IPS-NIHi7 (cell line): ENCODE results near the gene COL7A1.

Experiments used
- DNase-seq: peaks from one replicate; pipeline ENCODE4 v3.0.0; 2012; ENCODE audit warnings: mixed read lengths; ENCODE audit errors: extremely low spot score

The COL7A1 gene

DNA sequence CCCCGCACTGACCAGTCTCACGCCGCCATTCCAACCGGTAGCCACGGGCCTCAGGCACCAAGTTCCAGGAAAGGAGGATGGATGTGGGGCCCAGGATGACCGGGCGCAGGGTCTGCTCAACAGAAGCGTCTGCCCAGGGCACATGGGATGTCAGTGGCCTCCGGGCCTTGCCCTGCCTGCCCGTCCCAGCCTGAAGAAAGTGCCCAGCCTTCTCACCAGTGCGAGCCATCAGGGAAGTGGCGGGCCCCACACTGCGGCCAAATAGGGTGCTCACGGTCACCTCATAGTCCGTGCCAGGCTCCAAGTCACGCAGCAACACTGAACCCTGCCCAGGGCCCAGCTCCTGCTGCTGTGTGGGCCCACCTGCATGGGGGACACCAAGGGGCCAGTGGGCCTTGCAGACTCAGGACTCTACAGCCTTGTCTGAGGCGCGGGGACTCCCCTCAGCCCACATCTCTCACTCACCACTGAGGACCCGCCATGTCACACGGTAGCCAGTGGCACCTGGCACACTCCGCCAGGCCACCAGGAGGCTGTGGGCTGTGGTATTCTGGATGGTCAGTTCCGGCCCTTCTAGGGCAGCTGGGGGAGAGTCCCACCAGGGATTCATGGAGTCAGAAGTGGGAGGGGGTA, 3.1 kb downstream of the COL7A1 start:
- no peak for DNase-seq

GRCh38 chr3:48591436-48591835, 3.7 kb downstream of the COL7A1 start:
- no peak for DNase-seq

DNA sequence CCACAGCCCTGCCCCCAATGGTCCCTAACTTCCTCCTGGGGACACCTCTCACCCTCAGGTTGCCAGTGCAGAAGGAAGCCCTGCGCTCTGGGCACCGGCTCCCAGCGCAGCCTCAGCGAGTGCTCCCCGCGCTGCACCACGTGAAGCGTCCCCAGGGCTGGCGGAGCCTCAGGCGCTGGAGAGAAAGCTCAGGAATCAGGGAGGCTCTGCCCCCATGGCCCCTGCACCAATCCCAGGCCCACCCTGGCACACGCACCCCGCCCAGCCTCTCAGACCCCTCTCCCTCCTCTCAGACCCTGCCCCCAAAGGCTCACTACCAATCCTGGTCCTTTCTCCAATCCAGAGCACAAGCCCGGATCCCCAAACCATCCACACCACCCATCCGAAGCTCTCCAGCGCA, 6.9 kb downstream of the COL7A1 start:
- no peak for DNase-seq

DNA sequence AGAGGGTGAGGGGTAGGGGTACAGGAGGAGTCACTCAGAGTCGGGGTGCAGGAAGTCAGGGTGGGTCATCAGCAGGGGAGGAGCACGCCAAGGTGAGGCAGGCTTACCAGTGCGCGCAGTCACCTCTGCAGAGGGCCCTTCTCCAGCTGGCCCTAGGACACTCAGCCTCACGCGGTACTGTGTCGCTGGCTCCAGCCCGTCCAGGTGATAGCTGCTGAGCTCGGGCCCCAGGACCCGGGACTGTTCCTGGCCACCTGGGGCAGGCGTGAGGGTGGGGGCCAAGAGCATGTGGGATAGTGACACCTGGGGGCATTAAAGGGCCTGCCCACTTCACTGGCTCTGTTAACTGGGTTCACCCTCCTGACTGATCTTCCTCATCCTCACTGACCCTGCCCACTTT, 7.4 kb downstream of the COL7A1 start:
- no peak for DNase-seq

GRCh38 chr3:48585411-48585810, 9.7 kb downstream of the COL7A1 start:
- DNase-seq: no peak

- DNase-seq: no peak
These were observed 10.3 kb downstream of the COL7A1 start for GRCh38 chr3:48584836-48585235.

DNA sequence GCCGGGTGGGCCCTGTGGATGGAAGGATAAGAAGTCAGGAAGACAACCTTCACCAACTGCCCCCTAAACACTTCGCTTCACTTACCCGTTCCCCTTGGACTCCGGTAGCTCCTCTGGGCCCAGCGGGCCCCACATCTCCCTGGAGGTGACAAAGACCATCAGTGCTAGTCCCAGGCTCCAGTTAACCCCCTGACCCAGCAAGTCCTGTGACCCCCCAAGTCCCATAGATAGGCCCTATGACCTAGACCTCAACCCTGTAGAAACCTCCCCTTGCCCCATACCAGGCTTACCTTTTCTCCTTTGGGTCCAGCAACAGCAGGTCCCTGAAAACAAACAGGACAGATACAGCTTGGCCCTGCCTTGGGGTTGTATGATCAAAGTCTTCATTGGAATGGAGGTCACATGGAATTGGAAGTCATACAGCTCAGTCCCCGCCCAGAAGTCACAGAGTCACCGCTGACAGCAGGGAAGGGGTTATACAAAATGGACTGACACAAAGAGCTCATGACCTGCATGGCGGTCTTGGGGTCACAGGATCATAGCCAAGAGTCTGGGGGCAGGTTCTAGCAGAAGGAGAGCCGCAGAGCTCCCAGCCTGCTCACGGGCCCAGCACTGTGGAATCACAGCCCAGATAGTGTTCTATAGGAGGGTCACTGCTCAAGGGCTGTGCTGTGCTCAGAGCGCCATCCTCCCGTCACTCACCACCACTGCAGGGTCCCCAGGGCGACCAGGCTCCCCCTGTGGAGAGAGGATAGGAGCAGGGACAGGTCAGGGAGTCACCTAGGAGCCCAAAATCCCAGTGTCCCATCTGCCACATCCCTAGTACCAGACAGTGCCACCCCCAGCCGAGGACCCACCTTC, 13.3 kb downstream of the COL7A1 start:
- no peak for DNase-seq

DNA sequence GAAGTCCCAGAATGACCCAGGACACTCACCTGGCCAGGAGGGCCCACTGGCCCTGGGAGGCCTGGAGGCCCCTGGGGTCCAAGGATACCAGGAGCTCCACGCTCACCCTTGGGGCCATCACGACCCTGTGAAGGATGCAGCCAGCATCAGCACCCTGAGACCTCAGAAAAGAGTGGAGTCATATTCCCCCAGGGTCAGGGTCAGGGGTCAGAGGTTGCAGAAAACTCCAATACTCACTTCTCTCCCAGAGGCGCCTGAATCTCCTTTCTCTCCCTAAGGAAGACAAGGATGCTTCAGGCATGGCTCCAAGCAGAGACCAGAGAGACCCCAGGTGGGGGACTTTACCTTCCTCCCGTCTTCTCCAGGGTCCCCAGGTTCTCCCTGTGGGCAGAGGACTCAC, 18.5 kb downstream of the COL7A1 start:
- no peak for DNase-seq

DNA sequence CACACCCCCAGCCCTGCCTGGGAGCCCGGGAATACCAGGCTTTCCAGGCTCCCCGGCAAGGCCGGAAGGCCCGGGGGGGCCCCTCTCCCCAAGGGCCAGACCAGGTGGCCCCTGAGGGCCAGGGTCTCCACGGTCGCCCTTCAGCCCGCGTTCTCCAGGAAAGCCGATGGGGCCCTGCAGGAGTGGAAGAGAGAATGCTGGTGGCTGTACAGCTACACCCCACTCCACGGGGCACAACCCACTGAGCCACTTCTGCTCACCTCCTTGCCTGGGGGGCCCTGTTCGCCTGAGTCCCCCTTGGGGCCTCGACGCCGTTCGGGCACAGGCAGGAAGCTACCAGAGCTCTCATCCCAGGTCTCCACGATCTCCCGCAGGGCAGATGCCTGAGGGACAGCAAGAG, 19.8 kb downstream of the COL7A1 start:
- no peak for DNase-seq

GRCh38 chr3:48573973-48574585, 21.1 kb downstream of the COL7A1 start:
- DNase-seq: no peak

DNA sequence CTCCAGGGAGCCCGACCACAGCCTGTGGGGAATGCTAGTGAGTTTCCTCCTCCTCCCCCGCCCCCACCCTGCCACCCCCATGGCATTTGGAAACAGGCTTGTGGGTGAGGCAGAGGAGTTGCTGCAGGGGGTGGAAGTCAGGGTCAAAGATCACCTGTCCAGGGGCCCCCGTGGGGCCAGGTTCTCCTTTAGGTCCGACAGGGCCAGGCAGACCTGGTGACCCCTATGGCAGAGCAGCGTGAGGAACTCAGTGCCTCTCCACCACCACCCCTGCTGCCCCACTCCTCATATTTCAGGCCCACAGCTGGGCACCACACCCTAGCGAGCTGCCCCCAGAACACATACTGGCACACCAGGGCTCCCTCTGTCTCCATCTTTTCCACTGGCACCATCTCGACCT, 22.6 kb downstream of the COL7A1 start:
- no peak for DNase-seq

GRCh38 chr3:48571938-48572337, 23.2 kb downstream of the COL7A1 start:
- DNase-seq: no peak

DNA sequence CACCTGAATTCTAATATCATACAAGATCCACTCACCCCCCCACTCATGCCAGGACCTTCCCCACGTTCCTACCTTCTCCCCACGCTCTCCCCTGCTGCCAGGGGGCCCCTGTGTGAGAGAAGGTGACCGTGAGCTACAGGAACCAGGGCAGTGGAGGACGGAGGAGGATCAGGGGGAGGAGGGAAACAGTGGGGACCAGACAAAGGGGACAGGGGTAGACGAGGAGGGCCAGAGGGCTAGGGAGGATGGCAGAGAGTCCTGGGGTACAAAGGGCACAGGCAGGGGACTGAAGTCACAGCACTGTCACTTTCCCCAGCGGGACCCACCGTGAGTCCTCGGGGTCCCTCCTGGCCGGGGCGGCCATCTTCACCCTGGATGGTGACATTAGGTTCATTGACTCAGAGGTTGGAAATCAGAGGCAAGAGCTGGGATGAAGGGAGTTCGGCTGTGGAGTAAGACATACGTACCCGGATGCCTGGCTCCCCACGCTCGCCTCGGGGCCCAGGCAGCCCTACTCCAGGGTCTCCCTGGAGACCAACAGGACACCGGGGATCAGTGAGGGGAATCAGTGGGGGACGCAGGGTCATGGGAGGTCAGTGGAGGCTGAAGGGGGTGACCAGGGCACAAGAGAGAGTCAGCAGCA, 25.2 kb downstream of the COL7A1 start:
- no peak for DNase-seq

DNA sequence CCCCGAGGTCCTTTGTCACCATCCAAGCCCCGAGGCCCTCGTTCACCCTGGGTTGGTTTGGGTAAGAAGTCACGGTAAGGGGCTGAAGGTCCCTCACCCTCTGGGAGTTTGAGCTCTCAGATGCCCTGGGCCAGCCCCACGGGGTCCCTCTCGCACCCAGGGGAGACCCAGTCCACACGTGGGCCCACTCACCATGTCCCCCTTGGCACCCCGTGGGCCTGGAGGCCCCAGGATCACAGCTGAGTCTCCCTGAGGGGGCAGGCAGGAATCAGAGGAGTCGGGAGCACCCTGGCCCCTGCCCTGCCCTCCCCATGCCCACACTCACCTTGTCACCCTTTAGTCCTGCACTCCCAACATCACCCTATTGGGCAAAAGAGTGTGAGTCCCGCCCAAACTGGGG, 25.7 kb downstream of the COL7A1 start:
- DNase-seq: no peak

GRCh38 chr3:48568476-48568875, 26.7 kb downstream of the COL7A1 start:
- no peak for DNase-seq

DNA sequence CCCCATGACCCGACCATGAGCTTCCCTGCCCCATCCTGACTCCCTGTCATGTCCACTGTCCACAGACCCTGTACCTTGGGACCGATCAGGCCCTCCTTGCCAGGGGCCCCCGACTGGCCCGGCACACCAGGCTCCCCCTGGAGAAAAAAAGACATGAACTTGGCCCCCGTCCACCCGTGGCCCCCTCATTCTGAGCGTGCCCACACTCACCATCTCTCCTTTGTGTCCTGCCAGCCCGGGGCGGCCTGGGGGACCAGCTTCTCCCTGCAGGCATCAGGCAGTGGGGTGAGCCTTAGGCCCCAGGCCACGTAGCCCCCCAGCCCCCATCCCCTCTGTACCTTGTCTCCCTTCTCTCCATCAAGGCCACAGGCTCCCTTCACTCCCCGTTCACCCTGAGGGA, 27.6 kb downstream of the COL7A1 start:
- no peak for DNase-seq

- no peak for DNase-seq
These were observed 28.0 kb downstream of the COL7A1 start for GRCh38 chr3:48567090-48567489.

DNA sequence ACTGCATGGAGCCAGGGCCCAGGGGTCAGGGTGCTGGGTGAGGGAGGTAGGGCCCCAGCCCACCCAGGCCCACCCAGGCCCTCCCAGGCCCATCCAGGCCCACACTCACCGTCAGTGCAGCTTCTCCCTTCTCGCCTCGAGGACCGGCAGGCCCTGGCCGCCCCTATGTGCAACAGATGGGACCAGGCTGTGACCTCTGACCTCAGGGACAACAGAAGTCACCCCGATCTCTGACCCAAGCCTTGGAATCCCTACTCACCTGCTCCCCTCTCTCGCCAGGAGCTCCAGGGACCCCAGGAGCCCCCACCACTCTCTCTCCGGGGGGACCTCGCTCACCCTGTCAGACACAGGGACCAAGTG, 28.7 kb downstream of the COL7A1 start:
- no peak for DNase-seq

DNA sequence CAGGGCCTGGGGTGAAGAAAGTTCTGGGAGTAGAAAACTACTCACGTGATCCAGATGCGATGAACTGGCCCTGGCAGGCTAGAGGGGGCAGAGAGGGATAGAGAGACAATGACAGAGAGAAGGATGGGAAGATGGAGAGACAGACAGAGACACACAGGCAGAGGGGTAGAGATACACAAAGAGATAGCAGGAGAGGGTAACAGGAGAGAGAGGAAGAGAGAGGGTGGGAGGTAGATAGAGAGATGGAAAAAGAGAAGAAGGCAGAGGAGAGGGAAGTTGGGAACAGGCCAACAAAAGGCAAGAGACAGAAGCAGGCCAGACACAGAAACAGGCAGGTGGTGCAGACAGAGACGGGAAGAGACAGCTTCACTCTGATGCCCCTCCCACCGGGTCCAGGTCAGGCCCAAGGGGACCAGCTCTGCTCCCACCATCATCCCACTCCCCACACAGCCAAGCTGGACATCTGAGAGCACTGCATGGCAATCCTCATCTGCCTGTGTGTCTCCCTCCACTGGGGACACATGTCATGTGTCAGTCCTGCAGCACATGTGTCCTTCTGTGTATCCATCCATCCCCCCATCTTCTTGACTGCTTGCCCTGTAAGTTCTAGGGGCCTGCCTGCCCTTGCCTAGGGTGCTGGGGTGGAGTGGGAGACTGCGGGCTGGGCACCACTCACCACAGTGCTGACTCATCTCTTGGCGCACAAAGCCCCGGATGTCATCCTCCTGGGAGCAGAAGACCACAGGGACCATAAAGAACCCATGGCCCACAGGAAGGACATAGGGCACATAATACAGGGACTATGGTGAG, 29.3 kb downstream of the COL7A1 start:
- no peak for DNase-seq

DNA sequence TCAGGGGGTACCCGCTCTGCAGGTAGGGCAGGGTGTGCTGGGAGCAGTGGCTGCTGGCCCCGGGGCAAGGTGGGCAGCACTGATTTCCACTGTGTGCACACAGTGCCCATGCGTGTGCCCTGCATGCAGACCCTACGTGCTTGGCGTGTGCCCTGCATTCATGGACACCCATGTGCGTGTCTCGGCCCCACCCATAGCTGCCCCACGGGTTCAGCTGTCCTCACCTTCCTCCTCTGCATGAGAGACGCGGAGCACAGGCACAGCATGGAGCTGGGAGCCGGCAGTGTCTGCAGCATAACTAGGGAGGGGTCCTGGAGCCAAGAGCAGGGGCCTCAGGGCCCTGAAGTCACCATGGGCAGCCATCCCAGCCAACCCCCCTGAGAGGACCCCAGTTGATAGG, 29.9 kb downstream of the COL7A1 start:
- no peak for DNase-seq

GRCh38 chr3:48564667-48565066, 30.5 kb downstream of the COL7A1 start:
- DNase-seq: no peak

- no peak for DNase-seq
These were observed 31.1 kb downstream of the COL7A1 start for GRCh38 chr3:48564022-48564421.
